Peyer's patch (tissue), 4 donors: ENCODE measurements around the gene CYSRT1. TPM values are rescaled to one million over a fixed set of nuclear protein-coding genes. Genes with fewer than 3 reads are reported as not detected.

Experiments used
- DNase-seq, 3 donors: peaks; one replicate each; pipeline ENCODE4 v3.0.0-alpha.2; 2017 to 2019
- H3K27ac ChIP-seq, 4 donors: fragments of 200-600 bp; sonication (generic); one replicate each; pipeline ENCODE4 v1.5.1; 2016 to 2019
- H3K27me3 ChIP-seq, 2 donors: fragments of 200-600 bp; sonication (generic); one replicate each; pipeline ENCODE4 v1.5.1; 2019
- H3K36me3 ChIP-seq, 3 donors: fragments of 200-600 bp; sonication (generic); one replicate each; pipeline ENCODE4 v1.5.1; 2016 to 2019
- H3K4me1 ChIP-seq, 4 donors: fragments of 200-600 bp; sonication (generic); one replicate each; pipeline ENCODE4 v1.5.1; 2016 to 2019
- H3K4me3 ChIP-seq, 4 donors: fragments of 200-600 bp; sonication (generic); 1 replicate in 3 of 4; 2 replicates in 1 of 4; pipeline ENCODE4 v1.5.1; 2016 to 2019; ENCODE audit warnings: mild to moderate bottlenecking in 1 of 4
- H3K9me3 ChIP-seq, 4 donors: fragments of 200-600 bp; sonication (generic); one replicate each; pipeline ENCODE4 v1.5.1; 2016 to 2019; ENCODE audit warnings: mild to moderate bottlenecking in 1 of 4
- CTCF ChIP-seq, 6 experiments: fragments of 450-650 bp in 4 of 6; fragments of 200-600 bp in 2 of 6; sonication (generic) in 1 of 6; IDR thresholded peaks; one replicate each; pipeline ENCODE4 v1.5.1; 2017 to 2019; ENCODE audit warnings: antibody characterized with exemption in 6 of 6, mild to moderate bottlenecking in 3 of 6, moderate library complexity in 1 of 6
- POLR2A ChIP-seq, 2 donors: fragments of 450-650 bp; IDR thresholded peaks; one replicate each; pipeline ENCODE4 v1.5.1; 2017; ENCODE audit warnings: antibody characterized with exemption in 2 of 2, mild to moderate bottlenecking in 2 of 2, moderate library complexity in 2 of 2
- total RNA-seq, 4 donors: library from RNA; depleted of rRNA; stranded (reverse); fragments of >200 nt; gene quantifications; one replicate each; pipeline ENCODE4 v1.1.0, GENCODE V29; 2016

CYSRT1 gene
- total RNA-seq, 4 donors from 2014 or later: 1.3 to 1.9 TPM; not detected in 2

- H3K27ac ChIP-seq: no peak overlapping the region
- TF ChIP-seq POLR2A (IDR thresholded peaks at IDR 0.05): no peak
- no peak for TF ChIP-seq CTCF (IDR thresholded peaks at IDR 0.05)
- no peaks in the 10 kb centered on the region for H3K9me3 ChIP-seq
- DNase-seq: no peak
- no peaks in the 10 kb centered on the region for H3K27me3 ChIP-seq
- no peaks in the 10 kb centered on the region for H3K36me3 ChIP-seq
- H3K4me3 ChIP-seq: peak overlapping the region in 3 of 4 donors; percentile 90 to 100 (median 99)
- H3K4me1 ChIP-seq: peaks cover 5 to 43% (median 22%) of the 10 kb centered on the region in 4 donors
These were observed 18.4 kb upstream of the CYSRT1 start for GRCh38 chr9:137206602-137207001.

GRCh38 chr9:137211532-137211931, 13.4 kb upstream of the CYSRT1 start:
- no peak overlapping the region for H3K4me3 ChIP-seq
- no peak for TF ChIP-seq CTCF (IDR thresholded peaks at IDR 0.05)
- no peak for TF ChIP-seq POLR2A (IDR thresholded peaks at IDR 0.05)
- peaks cover 0 to 6% (median 2%) of the 10 kb centered on the region in 4 donors for H3K4me1 ChIP-seq
- H3K9me3 ChIP-seq: no peaks in the 10 kb centered on the region
- H3K36me3 ChIP-seq: peaks cover 0 to 15% (median 0%) of the 10 kb centered on the region in 3 donors
- no peaks in the 10 kb centered on the region for H3K27me3 ChIP-seq
- DNase-seq: no peak
- H3K27ac ChIP-seq: no peak overlapping the region

GRCh38 chr9:137212520-137212919, 12.5 kb upstream of the CYSRT1 start:
- Histone ChIP-seq H3K4me1 (peaks cover 0 to 12% (median 2%) of the 10 kb centered on the region in 4 donors), H3K27me3 (no peaks in the 10 kb centered on the region), H3K9me3 (no peaks in the 10 kb centered on the region), H3K4me3 (no peak overlapping the region), H3K36me3 (peaks cover 0 to 15% (median 0%) of the 10 kb centered on the region in 3 donors), H3K27ac (no peak overlapping the region)
- no peak for DNase-seq
- TF ChIP-seq POLR2A (IDR thresholded peaks at IDR 0.05) (no peak), CTCF (IDR thresholded peaks at IDR 0.05) (no peak)

- H3K36me3 ChIP-seq: peaks cover 0 to 15% (median 0%) of the 10 kb centered on the region in 3 donors
These were observed 11.6 kb upstream of the CYSRT1 start for GRCh38 chr9:137213160-137214060.

GRCh38 chr9:137214620-137215019, 10.4 kb upstream of the CYSRT1 start:
- H3K36me3 ChIP-seq: peaks cover 0 to 15% (median 0%) of the 10 kb centered on the region in 3 donors
- no peaks in the 10 kb centered on the region for H3K9me3 ChIP-seq
- peaks cover 0 to 26% (median 2%) of the 10 kb centered on the region in 4 donors for H3K4me1 ChIP-seq
- H3K4me3 ChIP-seq: no peak overlapping the region
- DNase-seq: no peak
- no peak overlapping the region for H3K27ac ChIP-seq
- H3K27me3 ChIP-seq: no peaks in the 10 kb centered on the region
- TF ChIP-seq POLR2A (IDR thresholded peaks at IDR 0.05) (no peak), CTCF (IDR thresholded peaks at IDR 0.05) (no peak)

More at GRCh38 chr9:137213160-137214060, 11.6 kb upstream of the CYSRT1 start:
- Histone ChIP-seq H3K4me3 (no peak overlapping the region), H3K9me3 (no peaks in the 10 kb centered on the region), H3K27me3 (no peaks in the 10 kb centered on the region), H3K4me1 (peaks cover 0 to 18% (median 2%) of the 10 kb centered on the region in 4 donors), H3K27ac (no peak overlapping the region)
- DNase-seq: no peak
- TF ChIP-seq CTCF (IDR thresholded peaks at IDR 0.05) (peak in 2 of 6 experiments; percentile 18 to 22), POLR2A (IDR thresholded peaks at IDR 0.05) (no peak)
